A549 (cell line): ENCODE data around the gene ZMYND12. TPM values are rescaled to one million over a fixed set of nuclear protein-coding genes. Genes with fewer than 3 reads are reported as not detected.
A peak's percentile ranks its signal among the peaks of the same experiment; 100 is the strongest.

Experiments
- ATAC-seq, 2 experiments: fragments of 200-7000 bp in 1 of 2; fragments of >200 bp in 1 of 2; cut with Nextera tagmentation in 1 of 2; cut with Tn5 transposase in 1 of 2; 3 replicates each; pipeline versions ENCODE4 v1.8.0 to v1.9.1; 2018 to 2020; ENCODE audit warnings: mild to moderate bottlenecking in 1 of 2, moderate library complexity in 1 of 2
- CTCF ChIA-PET: fragments of 300-600 bp; sonication (Branson Sonifier 250); formaldehyde crosslinking; extraction: SDS; loops from one replicate; lab custom pipeline; 2021; ENCODE audit warnings: antibody characterized with exemption, inconsistent platforms; lab: Yijun Ruan, JAX
- POLR2A ChIA-PET: fragments of 350-600 bp; formaldehyde crosslinking; extraction: SDS; loops from one replicate; lab custom pipeline; 2021; ENCODE audit warnings: antibody characterized with exemption, inconsistent platforms; lab: Yijun Ruan, JAX
- DNase-seq, 2 experiments: peaks; one replicate each; pipeline versions ENCODE4 v3.0.0 to v3.0.0-alpha.2; 2011 to 2016; ENCODE audit warnings: low read depth in 1 of 2, low spot score in 1 of 2
- FAIRE-seq: peaks from 2 replicates; lab custom pipeline; 2011; peaks lifted over from hg19 to GRCh38; lab: Jason Lieb, UNC
- H3K27ac ChIP-seq, 2 experiments: fragments of >200 bp; sonication (Bioruptor Twin); formaldehyde crosslinking; 3 replicates each; pipeline ENCODE4 v1.5.1; 2016 to 2017
- H3K4me1 ChIP-seq: fragments of >200 bp; sonication (Bioruptor Twin); formaldehyde crosslinking; 3 replicates; pipeline ENCODE4 v1.6.1; 2016
- H3K4me2 ChIP-seq: fragments of >200 bp; sonication (Bioruptor Twin); formaldehyde crosslinking; 3 replicates; pipeline ENCODE4 v1.6.1; 2016
- H3K4me3 ChIP-seq: fragments of >200 bp; sonication (Bioruptor Twin); formaldehyde crosslinking; 3 replicates; pipeline ENCODE4 v1.5.1; 2016
- H3K9me3 ChIP-seq: fragments of >200 bp; sonication (Bioruptor Twin); formaldehyde crosslinking; 3 replicates; pipeline ENCODE4 v1.6.1; 2016
- CBX2 ChIP-seq: fragments of 200-600 bp; sonication (generic); IDR thresholded peaks from 2 replicates; pipeline ENCODE4 v1.6.1; 2016; ENCODE audit warnings: low read depth, mild to moderate bottlenecking, borderline replicate concordance
- CBX8 ChIP-seq: fragments of 200-600 bp; sonication (generic); IDR thresholded peaks from 2 replicates; pipeline ENCODE4 v1.6.1; 2016
- E2F6 ChIP-seq: IDR thresholded peaks from 2 replicates; pipeline ENCODE4 v1.6.1; 2012; ENCODE audit warnings: low read depth, borderline replicate concordance
- ESRRA ChIP-seq: fragments of 150-350 bp; IDR thresholded peaks from 2 replicates; pipeline ENCODE4 v1.6.1; 2014; ENCODE audit warnings: mild to moderate bottlenecking, low read length, borderline replicate concordance
- FOSL2 ChIP-seq, 2 experiments: fragments of 450-650 bp in 1 of 2; fragments of >200 bp in 1 of 2; sonication (Bioruptor Twin) in 1 of 2; formaldehyde crosslinking; IDR thresholded peaks; 2 replicates each; pipeline versions ENCODE4 v1.5.0 to v1.6.1; 2016 to 2020; ENCODE audit warnings: mild to moderate bottlenecking in 1 of 2, moderate library complexity in 1 of 2
- FOXS1 ChIP-seq: fragments of 250-450 bp; sonication (Bioruptor Pico); IDR thresholded peaks from 2 replicates; pipeline ENCODE4 v1.5.0; 2020; ENCODE audit warnings: mild to moderate bottlenecking, moderate library complexity
- HDAC2 ChIP-seq: fragments of 200-600 bp; sonication (generic); IDR thresholded peaks from 2 replicates; pipeline ENCODE4 v1.6.1; 2016
- HEYL ChIP-seq: fragments of 250-450 bp; sonication (Bioruptor Pico); IDR thresholded peaks from 2 replicates; pipeline ENCODE4 v1.8.0; 2021; ENCODE audit warnings: mild to moderate bottlenecking, moderate library complexity
- HMGXB4 ChIP-seq: fragments of 250-450 bp; sonication (Bioruptor Pico); IDR thresholded peaks from 2 replicates; pipeline ENCODE4 v1.5.0; 2021; ENCODE audit warnings: mild to moderate bottlenecking, moderate library complexity, borderline replicate concordance
- JUNB ChIP-seq: fragments of >200 bp; sonication (Bioruptor Twin); formaldehyde crosslinking; IDR thresholded peaks from 2 replicates; pipeline ENCODE4 v1.6.1; 2016
- MAX ChIP-seq: IDR thresholded peaks from 2 replicates; pipeline ENCODE4 v1.6.1; 2012
- RARB ChIP-seq: fragments of 250-450 bp; sonication (Bioruptor Pico); IDR thresholded peaks from 2 replicates; pipeline ENCODE4 v1.8.0; 2021; ENCODE audit warnings: mild to moderate bottlenecking, moderate library complexity
- RFX5 ChIP-seq: fragments of 450-650 bp; IDR thresholded peaks from 2 replicates; pipeline ENCODE4 v1.7.1; 2014; ENCODE audit warnings: antibody characterized with exemption, mild to moderate bottlenecking, moderate library complexity
- SMC3 ChIP-seq: fragments of >200 bp; sonication (Bioruptor Twin); formaldehyde crosslinking; IDR thresholded peaks from 3 replicates; pipeline ENCODE4 v1.6.1; 2018; ENCODE audit warnings: inconsistent platforms
- TP53 ChIP-seq: fragments of 250-450 bp; sonication (Bioruptor Pico); IDR thresholded peaks from 2 replicates; pipeline ENCODE4 v1.5.0; 2021; ENCODE audit warnings: mild to moderate bottlenecking, moderate library complexity
- ZFP36 ChIP-seq: fragments of 450-650 bp; IDR thresholded peaks from 2 replicates; pipeline ENCODE4 v1.6.1; 2014; ENCODE audit warnings: borderline replicate concordance; ENCODE audit not compliant: partially characterized antibody
- ZSCAN20 ChIP-seq: fragments of 250-450 bp; sonication (Bioruptor Pico); IDR thresholded peaks from 2 replicates; pipeline ENCODE4 v1.8.0; 2022; ENCODE audit warnings: mild to moderate bottlenecking, moderate library complexity
- WGBS: methylation state at CpG from one replicate; pipeline ENCODE4 v1.1.6; 2017; ENCODE audit errors: missing lambda C conversion rate; 5-methylcytosine and 5-hydroxymethylcytosine counted together
- polyA plus RNA-seq, 4 experiments: library from polyadenylated mRNA; depleted of rRNA in 3 of 4; stranded (reverse); fragments of >200 nt; fragmentation: RNase III in 1 of 4; extraction: RNeasy Plus Mini Kit Qiagen cat#74134 plus additional on column Dnase treatment in 1 of 4; gene quantifications; 2 replicates in 3 of 4; 3 replicates in 1 of 4; pipeline ENCODE4 v1.2.3, GENCODE V29; 2011 to 2017
- TF ChIP-seq, protein P1 (sequence below): fragments of 450-650 bp; IDR thresholded peaks from 2 replicates; pipeline ENCODE4 v1.6.1; 2014; ENCODE audit warnings: antibody characterized with exemption

ZMYND12 gene
- polyA plus RNA-seq, 2 of the 4 experiments (the other 2 are of a cell fraction) = 0.37 to 0.90 TPM

DNA sequence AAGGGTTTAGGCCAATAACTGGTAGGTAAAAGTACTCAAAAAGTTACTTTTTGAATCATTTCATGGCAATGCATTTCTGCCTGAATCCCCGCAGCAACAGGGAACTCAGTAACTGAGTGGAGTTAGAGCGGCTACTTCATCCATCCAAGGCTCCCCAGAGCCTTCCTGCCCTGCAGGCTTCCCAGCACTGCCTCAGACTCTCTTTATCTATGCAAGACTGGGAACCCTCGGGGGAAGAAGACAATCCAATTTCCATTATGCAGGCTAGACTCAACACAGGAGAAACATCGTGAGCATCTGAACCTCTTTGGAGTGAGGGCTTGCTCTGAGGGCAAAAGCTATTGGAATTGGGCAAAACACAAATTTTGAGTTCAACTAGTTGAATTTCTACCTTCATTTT lies 23.1 kb downstream of the ZMYND12 start:
- 88% methylated on average over 4 of the region's 4 CpGs for WGBS

GRCh38 chr1:42431514-42431913 lies 24.3 kb downstream of the ZMYND12 start:
- Histone ChIP-seq H3K4me1 (no peaks in the 10 kb centered on the region), H3K4me2 (no peak overlapping the region), H3K9me3 (no peaks in the 10 kb centered on the region)
- WGBS = 16% methylated on average over 3 of the region's 3 CpGs
- POLR2A ChIA-PET = no interaction called here
- TF ChIP-seq HMGXB4 (CRISPR knock-in tag) (no peak), RARB (CRISPR knock-in tag) (no peak), MAX (no peak), CBX2 (no peak), JUNB (no peak), ZFP36 (no peak), CBX8 (no peak), TP53 (CRISPR knock-in tag) (no peak), FOXS1 (CRISPR knock-in tag) (no peak), SMC3 (no peak)
- TF ChIP-seq, protein P1, sequence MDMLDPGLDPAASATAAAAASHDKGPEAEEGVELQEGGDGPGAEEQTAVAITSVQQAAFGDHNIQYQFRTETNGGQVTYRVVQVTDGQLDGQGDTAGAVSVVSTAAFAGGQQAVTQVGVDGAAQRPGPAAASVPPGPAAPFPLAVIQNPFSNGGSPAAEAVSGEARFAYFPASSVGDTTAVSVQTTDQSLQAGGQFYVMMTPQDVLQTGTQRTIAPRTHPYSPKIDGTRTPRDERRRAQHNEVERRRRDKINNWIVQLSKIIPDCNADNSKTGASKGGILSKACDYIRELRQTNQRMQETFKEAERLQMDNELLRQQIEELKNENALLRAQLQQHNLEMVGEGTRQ = no peak
- TF ChIP-seq, all 56 proteins: peak for 0
- no peak for FAIRE-seq
- no peak overlapping the region for H3K4me3 ChIP-seq
- no peak for ATAC-seq
- no peak overlapping the region for H3K27ac ChIP-seq
- DNase-seq = peak in 1 of 2 experiments; percentile 6
- CTCF ChIA-PET = interaction anchor here (0.6 kb wide), 1 partner anchor 282 kb away, joined by 3 read pairs; no protein-coding TSS in a partner anchor

More for the DNA sequence above, 23.1 kb downstream of the ZMYND12 start:
- no peaks in the 10 kb centered on the region for H3K9me3 ChIP-seq
- no peak for TF ChIP-seq RFX5
- no peak for TF ChIP-seq HDAC2
- no peak for TF ChIP-seq E2F6
- TF ChIP-seq HEYL (CRISPR knock-in tag) = no peak
- TF ChIP-seq ESRRA = no peak
- no peak for TF ChIP-seq ZFP36
- ChIA-PET CTCF (interaction anchor here (0.9 kb wide), 1 partner anchor 12 kb away, joined by 3 read pairs; no protein-coding TSS in a partner anchor), POLR2A (no interaction called here)
- H3K4me2 ChIP-seq = no peak overlapping the region
- no peak overlapping the region for H3K27ac ChIP-seq
- ATAC-seq = no peak
- no peaks in the 10 kb centered on the region for H3K4me1 ChIP-seq
- DNase-seq = no peak
- FAIRE-seq = no peak
- H3K4me3 ChIP-seq = no peak overlapping the region

GRCh38 chr1:42430286-42431135 lies 25.3 kb downstream of the ZMYND12 start:
- WGBS = 67% methylated on average over 3 of the region's 3 CpGs
- ChIA-PET CTCF (interaction anchor here (0.9 kb wide), 1 partner anchor 283 kb away, joined by 3 read pairs; no protein-coding TSS in a partner anchor), POLR2A (no interaction called here)
- H3K4me3 ChIP-seq = no peak overlapping the region
- no peak for FAIRE-seq
- no peak for TF ChIP-seq ZSCAN20 (CRISPR knock-in tag)
- no peak for TF ChIP-seq HMGXB4 (CRISPR knock-in tag)
- TF ChIP-seq FOSL2 (IDR thresholded peaks at IDR 0.05) = no peak
- TF ChIP-seq FOSL2 (CRISPR knock-in tag; IDR thresholded peaks at IDR 0.05) = no peak
- TF ChIP-seq E2F6 = no peak
- ATAC-seq = no peak
- H3K4me1 ChIP-seq = no peaks in the 10 kb centered on the region
- DNase-seq = no peak
- no peak overlapping the region for H3K4me2 ChIP-seq
- no peak overlapping the region for H3K27ac ChIP-seq
- no peaks in the 10 kb centered on the region for H3K9me3 ChIP-seq
